GM12801 (cell line): ENCODE results near the gene UQCC2.

Experiments used
- TF ChIP-seq, protein P1 (sequence below): IDR thresholded peaks from one replicate; pipeline ENCODE4 v1.5.1; 2011; ENCODE audit warnings: control low read depth; ENCODE audit not compliant: insufficient read length; ENCODE audit errors: extremely low read depth

Gene UQCC2

DNA sequence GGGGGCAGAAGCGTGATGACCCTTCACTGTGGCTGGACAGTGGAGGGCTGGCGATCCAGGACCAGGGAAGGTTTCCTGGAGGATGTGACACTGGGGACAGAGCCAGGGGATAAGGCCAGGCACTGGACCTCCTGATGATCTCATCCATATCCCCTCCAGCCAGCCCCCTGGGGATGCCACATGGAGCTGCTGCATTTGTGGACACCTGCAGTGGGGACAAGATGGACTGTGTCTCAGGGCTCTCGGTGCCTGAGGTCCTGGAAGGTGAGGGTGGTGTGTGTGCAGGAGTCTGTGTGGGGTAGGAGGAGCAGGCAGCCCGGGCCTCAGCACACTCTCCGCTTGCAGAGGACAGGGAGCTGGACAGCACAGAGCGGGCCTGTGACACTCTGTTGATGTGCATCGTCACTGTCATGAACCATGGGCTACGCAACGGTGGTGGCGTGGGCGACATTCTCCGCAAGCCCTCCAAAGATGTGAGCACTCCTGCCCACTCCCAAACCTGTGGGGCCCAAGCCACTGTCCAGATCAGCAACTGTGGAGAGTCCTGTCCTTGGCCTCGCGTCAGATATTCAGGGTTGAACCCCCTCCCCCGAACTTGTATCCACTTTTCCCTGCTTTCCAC, 19.9 kb downstream of the UQCC2 start:
- TF ChIP-seq, protein P1, sequence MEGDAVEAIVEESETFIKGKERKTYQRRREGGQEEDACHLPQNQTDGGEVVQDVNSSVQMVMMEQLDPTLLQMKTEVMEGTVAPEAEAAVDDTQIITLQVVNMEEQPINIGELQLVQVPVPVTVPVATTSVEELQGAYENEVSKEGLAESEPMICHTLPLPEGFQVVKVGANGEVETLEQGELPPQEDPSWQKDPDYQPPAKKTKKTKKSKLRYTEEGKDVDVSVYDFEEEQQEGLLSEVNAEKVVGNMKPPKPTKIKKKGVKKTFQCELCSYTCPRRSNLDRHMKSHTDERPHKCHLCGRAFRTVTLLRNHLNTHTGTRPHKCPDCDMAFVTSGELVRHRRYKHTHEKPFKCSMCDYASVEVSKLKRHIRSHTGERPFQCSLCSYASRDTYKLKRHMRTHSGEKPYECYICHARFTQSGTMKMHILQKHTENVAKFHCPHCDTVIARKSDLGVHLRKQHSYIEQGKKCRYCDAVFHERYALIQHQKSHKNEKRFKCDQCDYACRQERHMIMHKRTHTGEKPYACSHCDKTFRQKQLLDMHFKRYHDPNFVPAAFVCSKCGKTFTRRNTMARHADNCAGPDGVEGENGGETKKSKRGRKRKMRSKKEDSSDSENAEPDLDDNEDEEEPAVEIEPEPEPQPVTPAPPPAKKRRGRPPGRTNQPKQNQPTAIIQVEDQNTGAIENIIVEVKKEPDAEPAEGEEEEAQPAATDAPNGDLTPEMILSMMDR, result no peak

DNA sequence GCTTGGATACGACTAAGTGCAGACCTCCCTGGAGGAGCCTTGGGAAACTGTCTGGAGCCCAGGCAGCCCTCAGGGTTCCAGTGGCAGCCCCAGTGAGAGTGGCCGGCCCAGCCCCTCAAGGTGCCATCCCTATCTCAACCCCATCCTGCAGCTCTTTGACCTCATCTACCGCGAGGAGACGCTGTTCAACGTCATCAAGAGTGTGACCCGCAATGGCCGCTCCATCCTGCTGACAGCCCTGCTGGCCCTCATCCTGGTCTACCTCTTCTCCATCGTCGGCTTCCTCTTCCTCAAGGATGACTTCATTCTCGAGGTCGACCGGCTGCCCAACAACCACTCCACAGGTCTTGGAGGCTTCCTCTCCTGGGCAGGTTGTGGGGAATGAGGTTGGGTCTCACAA, 20.7 kb downstream of the UQCC2 start:
- TF ChIP-seq, protein P1, result no peak

DNA sequence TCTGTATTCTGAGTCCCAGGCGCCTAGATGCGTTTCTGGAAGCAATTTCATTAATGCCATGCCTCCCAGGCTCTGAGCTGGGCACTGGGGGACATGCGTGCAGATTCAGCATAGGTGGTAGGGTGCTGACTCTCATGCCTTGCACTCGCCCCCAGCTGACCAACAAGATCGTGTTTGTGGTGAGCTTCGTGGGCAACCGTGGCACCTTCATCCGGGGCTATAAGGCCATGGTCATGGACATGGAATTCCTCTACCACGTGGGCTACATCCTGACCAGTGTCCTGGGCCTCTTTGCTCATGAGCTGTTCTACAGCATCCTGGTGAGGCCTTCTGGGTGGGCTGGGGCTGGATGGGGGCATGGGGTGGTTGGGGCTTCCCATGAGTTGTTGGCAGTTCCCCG, 21.6 kb downstream of the UQCC2 start:
- TF ChIP-seq, protein P1, result no peak

DNA sequence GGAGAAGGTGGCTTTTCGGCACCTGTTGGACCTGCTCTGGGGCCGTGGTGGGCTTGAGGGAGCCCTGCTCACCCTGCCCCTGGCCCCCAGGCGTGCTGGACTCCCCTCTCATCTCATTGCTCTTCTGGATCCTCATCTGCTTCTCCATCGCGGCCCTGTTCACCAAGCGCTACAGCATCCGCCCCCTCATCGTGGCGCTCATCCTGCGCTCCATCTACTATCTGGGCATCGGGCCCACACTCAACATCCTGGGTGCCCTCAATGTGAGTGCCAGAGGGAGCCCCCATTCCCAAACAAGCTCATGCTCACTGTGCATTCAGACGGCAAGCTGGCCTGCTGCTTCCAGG, 22.4 kb downstream of the UQCC2 start:
- TF ChIP-seq, protein P1, result no peak

DNA sequence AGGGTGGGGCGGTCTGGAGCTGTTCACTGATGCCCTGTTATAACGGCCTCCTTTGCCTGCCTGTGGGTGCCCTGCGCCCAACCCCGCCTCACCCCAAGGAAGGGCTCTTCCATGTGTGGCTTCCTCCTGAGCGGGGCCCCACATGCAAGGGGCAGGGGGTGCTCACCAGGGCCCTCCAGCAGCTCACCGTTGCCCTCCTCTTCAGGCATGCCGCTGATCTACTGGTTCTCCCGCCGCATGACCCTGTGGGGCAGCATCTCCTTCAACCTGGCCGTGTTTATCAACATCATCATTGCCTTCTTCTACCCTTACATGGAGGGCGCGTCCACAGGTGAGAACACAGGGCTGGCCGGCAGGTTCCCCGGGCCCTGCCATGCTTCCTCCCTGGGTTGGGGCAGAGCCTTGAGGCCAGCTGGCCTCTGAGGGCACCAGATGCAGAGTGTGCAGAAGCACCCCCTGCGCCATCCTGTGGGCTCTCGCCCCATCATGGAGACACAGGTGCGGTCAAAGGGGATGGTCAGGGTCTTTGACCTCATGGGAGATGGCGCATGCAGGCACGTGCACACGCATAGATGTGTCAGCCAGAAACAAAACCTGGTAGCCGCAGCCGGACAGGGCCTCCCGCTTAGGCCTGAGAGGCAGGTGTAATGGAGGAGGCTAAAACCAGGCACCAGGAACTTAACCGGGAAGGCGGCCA, 22.9 kb downstream of the UQCC2 start:
- TF ChIP-seq, protein P1, result no peak

DNA sequence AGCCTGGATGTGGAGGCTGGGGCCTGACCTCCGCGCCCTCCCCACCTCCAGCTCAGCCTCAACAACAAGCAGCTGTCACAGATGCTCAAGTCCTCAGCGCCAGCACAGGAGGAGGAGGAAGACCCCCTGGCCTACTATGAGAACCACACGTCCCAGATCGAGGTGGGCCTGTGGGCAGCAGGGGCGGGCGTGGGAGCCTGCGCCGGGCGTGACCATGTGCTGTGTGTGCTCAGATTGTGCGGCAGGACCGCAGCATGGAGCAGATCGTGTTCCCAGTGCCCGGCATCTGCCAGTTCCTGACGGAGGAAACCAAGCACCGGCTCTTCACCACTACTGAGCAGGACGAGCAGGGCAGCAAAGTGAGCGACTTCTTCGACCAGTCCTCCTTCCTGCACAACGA, 23.5 kb downstream of the UQCC2 start:
- TF ChIP-seq, protein P1, result no peak

DNA sequence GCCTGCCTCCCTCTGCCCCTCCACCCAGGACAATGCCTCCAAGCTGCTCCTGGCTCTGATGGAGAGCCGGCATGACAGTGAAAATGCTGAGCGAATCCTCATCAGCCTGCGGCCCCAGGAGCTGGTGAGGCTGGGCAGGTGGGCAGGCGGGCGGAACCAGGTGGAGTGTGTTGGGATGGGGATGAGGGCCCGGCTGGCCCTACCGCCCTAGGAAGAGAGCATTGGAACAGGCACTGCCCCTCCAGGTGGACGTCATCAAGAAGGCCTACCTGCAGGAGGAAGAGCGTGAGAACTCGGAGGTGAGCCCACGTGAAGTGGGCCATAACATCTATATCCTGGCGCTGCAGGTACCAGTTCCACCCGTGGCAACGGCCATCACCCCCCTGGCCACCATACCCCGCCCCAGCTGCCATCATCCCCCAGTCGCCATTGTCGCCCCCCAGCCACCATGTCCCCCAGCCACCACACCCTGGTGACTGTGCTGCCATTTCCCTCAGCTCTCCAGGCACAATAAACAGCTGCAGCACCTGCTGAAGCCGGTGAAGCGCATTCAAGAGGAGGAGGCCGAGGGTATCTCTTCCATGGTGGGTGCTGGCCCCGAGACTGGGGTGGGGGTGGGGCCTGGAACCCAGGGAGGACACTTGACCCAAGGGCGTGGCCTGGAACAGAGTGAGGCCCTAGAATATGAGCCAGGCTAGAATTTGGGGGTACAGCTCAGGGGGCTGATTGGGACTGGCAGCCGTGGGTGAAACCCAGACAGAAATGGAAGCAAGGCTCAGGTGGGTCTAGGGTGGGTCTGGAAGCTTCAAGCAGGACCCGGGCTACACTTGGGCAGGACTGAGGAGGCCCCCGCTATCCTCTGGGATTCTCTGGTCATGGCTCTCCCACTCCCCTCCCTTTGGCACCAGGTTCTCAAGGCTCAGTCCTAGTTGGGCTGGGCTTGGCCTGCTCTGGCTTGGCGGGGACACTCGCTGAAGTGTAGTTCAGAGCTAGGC, 24.2 kb downstream of the UQCC2 start:
- TF ChIP-seq, protein P1, result no peak
